Activated CD8-positive, alpha-beta memory T cell treated with anti-CD3 and anti-CD28 coated beads, Interleukin-2, amount 50 U/mL, for 1 hour (primary cell): ENCODE measurements around the gene B4GALNT2.
A peak's percentile ranks its signal among the peaks of the same experiment; 100 is the strongest.

ENCODE experiments used
- DNase-seq: peaks from one replicate; pipeline ENCODE4 v3.0.0-alpha.2; 2020; ENCODE audit errors: extremely low read depth

Gene B4GALNT2

DNA sequence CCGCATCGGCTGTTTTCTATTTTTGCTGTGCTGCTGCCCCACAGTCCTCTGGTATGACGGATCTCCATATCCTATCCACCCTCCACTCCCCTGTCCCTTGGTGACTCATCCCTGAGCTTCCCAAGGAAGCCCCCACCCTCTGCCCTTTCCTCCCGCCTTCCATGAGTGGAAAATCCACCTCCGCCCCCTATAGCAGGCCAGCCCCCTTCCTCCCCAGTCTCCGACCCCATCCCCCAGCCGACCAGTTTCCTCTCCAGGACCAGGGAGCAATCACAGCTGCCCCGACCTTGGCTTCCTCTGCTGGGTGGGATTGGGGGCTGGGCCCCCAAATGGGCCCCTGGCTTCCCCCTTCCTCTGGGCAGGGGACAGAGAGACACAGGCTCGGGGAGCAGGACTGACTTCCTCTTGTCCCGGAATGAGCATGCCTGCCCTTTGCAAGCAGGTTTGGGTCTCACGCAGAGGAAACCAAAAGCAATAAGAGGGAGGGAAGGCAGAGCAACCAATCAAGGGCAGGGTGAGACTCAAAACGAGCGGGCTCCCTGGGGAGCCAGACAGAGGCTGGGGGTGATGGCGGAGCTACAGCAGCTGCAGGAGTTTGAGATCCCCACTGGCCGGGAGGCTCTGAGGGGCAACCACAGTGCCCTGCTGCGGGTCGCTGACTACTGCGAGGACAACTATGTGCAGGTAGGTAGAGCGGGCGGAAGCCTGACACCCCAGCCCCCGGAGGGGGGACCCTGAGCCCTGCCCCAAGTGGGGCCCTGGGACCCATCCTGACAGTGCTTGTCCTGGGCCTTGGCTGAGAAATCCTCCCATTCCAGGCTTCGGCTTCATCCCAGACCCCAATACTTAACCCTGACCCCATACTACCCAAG lies 77.8 kb downstream of the B4GALNT2 start, which contains the start of the genes ABI3 and GNGT2:
TSS of gene ABI3 (plus strand) at position 550 of the 872 bp plus-strand sequence. CDS start at position 568, 18 bp downstream.
TSS of gene GNGT2 (minus strand) at position 417 of the 872 bp plus-strand sequence. CDS start 3,152 bp downstream, outside the sequence.
- DNase-seq = no peak

DNA sequence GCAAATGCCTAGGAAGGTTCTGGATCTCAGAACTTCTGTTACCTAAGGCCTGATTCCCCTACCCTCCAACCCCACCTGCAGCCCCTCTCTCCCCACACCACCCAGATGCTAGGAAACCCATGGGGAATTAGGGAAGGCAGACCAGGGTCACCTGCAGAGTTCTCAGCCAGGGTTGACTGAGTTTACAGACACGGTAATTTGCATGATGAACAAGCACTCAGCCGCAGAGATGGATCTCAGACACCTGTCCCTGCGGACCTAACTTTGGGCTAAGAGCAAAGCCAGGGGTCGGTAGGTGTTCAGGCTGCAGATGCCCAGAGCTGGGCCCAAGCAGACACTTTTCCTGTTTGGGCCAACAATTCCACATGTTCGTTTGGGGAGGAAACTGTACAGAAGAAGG lies 80.8 kb downstream of the B4GALNT2 start:
- no peak for DNase-seq

GRCh38 chr17:49213847-49214246 lies 81.3 kb downstream of the B4GALNT2 start:
- no peak for DNase-seq

DNA sequence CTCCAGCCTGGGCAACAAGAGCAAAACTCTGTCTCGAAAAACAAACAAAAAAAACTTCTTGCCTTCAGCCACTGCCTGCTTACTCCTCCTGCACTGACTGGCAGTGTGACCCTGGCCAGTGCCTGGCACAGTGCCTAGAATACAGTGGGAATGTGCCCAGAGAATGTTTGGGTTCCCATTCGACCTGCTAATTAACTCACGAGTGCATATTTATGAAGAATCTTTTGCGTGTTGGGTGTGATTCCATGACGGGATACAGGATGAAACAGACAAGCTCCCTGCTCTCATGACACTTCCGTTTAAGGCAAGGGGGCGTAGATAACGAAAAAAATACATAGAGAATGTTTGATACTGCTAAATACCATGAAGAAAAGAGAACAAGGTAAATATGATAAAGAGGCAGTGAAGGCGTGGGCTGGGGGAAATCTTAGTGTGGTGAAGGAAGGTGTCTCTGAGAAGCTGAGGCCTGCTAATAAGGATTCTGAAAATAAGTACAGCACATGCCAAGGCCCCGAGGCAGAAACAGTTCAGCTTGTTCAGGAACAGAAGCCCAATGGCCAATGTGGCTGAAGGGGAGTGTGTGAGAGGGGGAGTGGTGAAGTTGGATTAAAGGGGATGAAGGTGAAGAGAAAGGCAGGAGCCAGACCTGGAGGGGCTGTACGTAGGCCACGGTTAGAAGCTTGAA lies 82.2 kb downstream of the B4GALNT2 start:
- no peak for DNase-seq

- DNase-seq = no peak
Observed at GRCh38 chr17:49216482-49216881, 83.9 kb downstream of the B4GALNT2 start.

DNA sequence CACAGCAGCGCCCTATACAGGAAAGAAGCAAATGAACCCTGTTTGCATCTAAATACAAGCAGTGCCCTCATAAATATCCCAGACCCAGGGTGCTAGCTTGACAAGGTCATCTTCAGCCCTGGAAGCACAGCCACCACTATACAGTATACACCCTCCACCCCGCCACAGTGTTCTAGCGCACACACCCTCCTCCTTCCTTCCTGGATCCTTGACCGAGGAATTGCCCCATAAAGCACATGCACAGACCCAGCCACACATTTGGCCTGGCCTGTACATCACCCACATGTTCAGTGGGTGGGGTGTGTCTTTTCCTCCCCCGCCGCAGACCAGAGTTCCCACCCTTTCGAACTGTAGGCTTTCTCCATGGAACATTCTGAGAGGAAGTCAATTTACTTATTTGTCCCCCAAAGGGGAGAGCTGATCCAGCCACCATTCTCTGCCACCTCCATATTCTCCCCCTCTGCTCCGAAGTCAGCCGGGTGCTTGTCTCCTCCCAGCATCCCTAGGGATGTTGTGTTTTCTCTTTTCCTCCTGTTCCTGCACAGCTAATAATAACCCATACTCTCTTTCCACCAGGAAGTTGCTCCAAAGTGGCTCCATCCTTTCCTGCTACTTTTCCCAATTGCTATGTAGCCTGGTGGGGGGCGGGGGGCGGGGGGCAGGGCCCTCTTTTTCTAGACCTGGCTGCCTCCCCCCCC lies 84.5 kb downstream of the B4GALNT2 start:
- DNase-seq = no peak

DNA sequence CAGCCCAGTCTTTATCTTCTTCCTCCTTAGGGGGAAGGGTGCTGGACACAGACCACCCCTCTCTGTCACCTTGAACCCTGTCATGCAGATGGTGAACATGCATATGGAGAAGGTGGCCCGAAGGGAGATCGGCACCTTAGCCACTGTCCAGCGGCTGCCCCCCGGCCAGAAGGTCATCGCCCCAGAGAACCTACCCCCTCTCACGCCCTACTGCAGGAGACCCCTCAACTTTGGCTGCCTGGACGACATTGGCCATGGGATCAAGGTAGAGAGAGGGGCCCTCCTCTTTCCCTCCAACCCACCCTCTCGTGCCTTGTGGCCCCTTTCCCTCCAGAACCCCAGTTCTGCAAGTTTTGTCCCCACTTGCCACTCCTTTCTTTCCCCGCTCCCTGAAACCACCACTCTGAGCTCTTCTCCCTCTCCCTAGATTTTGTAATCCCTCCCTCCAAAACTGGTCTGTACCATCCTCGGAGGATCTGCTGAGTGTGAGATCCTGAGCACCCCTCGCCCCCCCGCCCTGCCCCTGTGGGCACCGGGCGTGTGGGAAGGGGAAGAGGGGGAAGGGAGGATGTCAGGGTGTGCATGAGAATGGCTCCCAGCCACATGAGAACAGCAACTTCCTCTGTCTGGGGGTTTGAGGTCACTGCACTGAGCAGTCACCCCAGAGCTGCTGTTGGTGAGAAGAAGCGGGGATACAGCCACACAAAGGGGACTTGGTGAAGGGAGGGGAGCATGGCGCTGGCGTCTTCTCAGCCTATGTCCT lies 85.3 kb downstream of the B4GALNT2 start:
- peak; percentile 71 for DNase-seq

GRCh38 chr17:49218941-49219913 lies 86.7 kb downstream of the B4GALNT2 start:
- no peak for DNase-seq

DNA sequence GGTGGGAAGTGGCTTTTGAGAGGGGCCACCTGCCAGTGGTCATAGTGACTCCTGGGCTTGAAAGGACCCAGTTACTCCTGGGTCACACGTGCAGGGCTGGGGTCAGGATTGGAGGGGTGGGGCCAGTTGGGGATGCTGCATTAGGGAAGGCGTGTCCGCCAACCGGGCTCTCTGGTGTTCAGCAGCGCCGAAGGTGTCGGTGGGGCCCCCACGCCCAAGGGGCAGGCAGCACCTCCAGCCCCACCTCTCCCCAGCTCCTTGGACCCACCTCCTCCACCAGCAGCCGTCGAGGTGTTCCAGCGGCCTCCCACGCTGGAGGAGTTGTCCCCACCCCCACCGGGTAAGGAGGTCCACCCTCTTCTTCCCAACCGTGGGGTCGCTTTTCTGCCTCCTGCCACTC lies 87.4 kb downstream of the B4GALNT2 start:
- no peak for DNase-seq

DNA sequence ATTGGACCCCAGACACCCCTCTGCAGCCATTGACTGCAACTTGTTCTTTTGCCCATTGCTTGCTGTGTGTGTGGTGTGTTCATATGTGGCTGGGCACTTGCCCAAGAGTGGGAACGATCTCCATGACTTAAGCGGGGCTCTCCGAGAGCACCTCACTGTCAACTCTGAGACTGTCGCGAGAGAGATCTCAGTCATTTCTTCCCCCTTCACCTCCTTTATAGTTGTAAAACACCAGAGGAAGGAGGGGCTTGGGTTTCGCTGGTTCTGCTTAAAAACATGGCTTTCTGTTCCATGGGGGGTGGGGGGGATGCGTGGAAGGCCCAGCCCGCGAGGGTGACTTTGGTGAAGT lies 90.6 kb downstream of the B4GALNT2 start:
- no peak for DNase-seq

DNA sequence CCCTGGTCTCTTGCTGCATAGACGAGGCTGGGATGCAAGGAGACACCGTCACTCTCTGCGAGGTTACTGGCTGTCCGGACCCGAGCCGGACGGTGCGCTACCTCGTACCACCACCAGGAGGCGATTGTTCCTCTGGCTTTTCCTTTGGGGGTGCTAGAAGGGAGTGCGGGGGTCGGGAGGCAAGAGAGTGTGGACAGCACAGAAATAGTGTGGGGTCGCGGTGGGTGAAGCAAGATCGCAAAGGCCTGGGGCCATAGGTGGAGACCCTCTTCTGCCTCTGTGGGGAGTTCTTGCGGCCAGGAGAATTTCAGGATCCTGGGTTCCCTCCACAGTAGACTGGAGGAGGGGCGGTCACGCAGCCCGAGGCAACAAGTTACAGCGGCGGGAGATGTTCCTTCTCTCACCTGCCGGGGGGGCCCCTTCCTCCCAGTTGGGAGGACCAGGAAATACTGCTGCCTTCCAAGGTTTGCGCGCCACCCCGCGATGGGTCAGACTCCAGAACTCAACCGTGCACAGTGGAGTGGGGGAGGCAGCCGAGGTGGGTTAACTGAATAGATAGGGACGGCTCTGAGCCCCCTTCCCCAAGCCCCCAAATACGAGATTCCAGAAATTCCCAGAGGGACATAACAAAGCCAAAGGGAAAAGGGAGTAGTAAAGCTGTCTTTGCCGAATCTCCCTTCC lies 91.1 kb downstream of the B4GALNT2 start:
- no peak for DNase-seq

- DNase-seq = no peak
Observed at GRCh38 chr17:49224198-49224996, 91.8 kb downstream of the B4GALNT2 start.

- no peak for DNase-seq
Observed at GRCh38 chr17:49224997-49225337, 92.4 kb downstream of the B4GALNT2 start.

DNA sequence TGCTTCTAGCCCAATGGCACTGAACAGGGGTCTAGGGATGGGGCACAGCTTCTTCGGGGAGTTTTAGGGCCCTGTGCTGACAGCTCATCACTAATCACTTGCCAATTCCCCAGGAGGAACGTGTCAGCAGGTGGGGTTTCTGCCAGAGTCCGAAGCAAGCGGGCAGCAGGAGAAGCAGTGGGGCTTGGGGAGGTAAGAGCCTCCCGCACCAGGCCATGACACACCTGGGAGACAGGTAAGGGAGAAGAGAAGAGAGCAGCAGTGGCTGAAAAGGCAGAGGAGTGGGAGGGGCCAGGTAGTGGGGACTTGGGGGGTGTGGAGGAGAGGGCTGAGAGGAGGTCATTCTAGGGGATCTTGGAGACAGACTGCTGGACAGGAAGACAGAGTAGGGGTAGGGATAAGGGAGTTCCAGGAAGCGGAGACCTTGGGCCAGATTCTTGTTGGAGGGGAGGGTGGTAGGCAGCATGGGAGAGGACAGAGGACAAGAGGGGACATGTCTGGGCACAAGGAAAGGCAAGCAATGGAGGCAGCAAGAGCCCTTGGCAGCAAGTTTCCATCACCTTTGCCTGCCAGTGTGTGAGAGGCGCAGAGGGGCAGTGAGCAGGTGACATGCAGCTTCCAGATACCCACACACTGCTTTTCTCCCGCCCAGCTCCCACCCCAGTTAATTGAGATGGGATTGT lies 93.1 kb downstream of the B4GALNT2 start:
- no peak for DNase-seq
